Subcutaneous adipose tissue (tissue), 4 donors: Measurements from ENCODE around the gene GHSR. TPM values are rescaled to one million over a fixed set of nuclear protein-coding genes. Genes with fewer than 3 reads are reported as not detected.

Source experiments
- CTCF ChIP-seq: fragments of 450-650 bp; IDR thresholded peaks from one replicate; pipeline ENCODE4 v1.5.1; 2016; ENCODE audit warnings: low read depth, mild to moderate bottlenecking, control low read depth, antibody characterized with exemption, moderate library complexity
- total RNA-seq, 4 donors: library from RNA; depleted of rRNA; stranded (reverse); fragments of >200 nt; gene quantifications; one replicate each; pipeline ENCODE4 v1.1.0, GENCODE V29; 2016

The GHSR gene
- total RNA-seq = not detected

- TF ChIP-seq CTCF = no peak
These were observed at the start of gene GHSR for GRCh38 chr3:172447611-172448579. TSS of gene GHSR (minus strand) at chr3:172448456. CDS start at chr3:172448413, 43 bp downstream.

GRCh38 chr3:172478116-172478515 lies 29.9 kb upstream of the GHSR start:
- TF ChIP-seq CTCF = no peak

- no peak for TF ChIP-seq CTCF
These were observed 28.1 kb upstream of the GHSR start for GRCh38 chr3:172476347-172476746.

GRCh38 chr3:172475703-172476102 lies 27.4 kb upstream of the GHSR start:
- TF ChIP-seq CTCF = no peak

- TF ChIP-seq CTCF = no peak
These were observed 23.6 kb upstream of the GHSR start for GRCh38 chr3:172471903-172472302.

- no peak for TF ChIP-seq CTCF
These were observed 22.3 kb upstream of the GHSR start for GRCh38 chr3:172470588-172470987.

- no peak for TF ChIP-seq CTCF
These were observed 19.0 kb upstream of the GHSR start for GRCh38 chr3:172467170-172467824.
